Stomach (tissue), 9 donors: ENCODE data around the gene RNASEH2C. TPM values are rescaled to one million over a fixed set of nuclear protein-coding genes. Genes with fewer than 3 reads are reported as not detected.

Source experiments
- DNase-seq, 2 donors: peaks; one replicate each; pipeline versions ENCODE4 v3.0.0 to v3.0.0-alpha.2; 2013 to 2019
- H3K27ac ChIP-seq, 5 donors: fragments of 200-600 bp in 4 of 5; sonication (generic) in 4 of 5; one replicate each; pipeline ENCODE4 v1.5.1; 2013 to 2019; ENCODE audit warnings: mild to moderate bottlenecking in 1 of 5, moderate library complexity in 1 of 5
- H3K27me3 ChIP-seq, 3 donors: fragments of 200-600 bp; sonication (generic); one replicate each; pipeline ENCODE4 v1.5.1; 2017 to 2019; ENCODE audit warnings: mixed run types in 1 of 3
- H3K36me3 ChIP-seq, 4 donors: fragments of 200-600 bp; sonication (generic); 1 replicate in 3 of 4; 2 replicates in 1 of 4; pipeline ENCODE4 v1.5.1; 2016 to 2019
- H3K4me1 ChIP-seq, 4 donors: fragments of 200-600 bp; sonication (generic); one replicate each; pipeline ENCODE4 v1.5.1; 2016 to 2019
- H3K4me3 ChIP-seq, 4 donors: fragments of 200-600 bp; sonication (generic) in 3 of 4; one replicate each; pipeline ENCODE4 v1.5.1; 2016 to 2019; ENCODE audit warnings: mild to moderate bottlenecking in 1 of 4
- H3K9me3 ChIP-seq, 4 donors: fragments of 200-600 bp; sonication (generic); one replicate each; pipeline ENCODE4 v1.5.1; 2016 to 2019
- EP300 ChIP-seq: sonication (generic); formaldehyde crosslinking; IDR thresholded peaks from one replicate; pipeline ENCODE4 v1.6.1; 2017; ENCODE audit warnings: antibody characterized with exemption
- POLR2A ChIP-seq, 4 donors: fragments of 450-650 bp; IDR thresholded peaks; one replicate each; pipeline ENCODE4 v1.6.1; 2016; ENCODE audit warnings: antibody characterized with exemption in 4 of 4, control low read depth in 2 of 4, mild to moderate bottlenecking in 1 of 4, moderate library complexity in 1 of 4
- POLR2AphosphoS5 ChIP-seq, 3 donors: sonication (generic); formaldehyde crosslinking; IDR thresholded peaks; one replicate each; pipeline ENCODE4 v1.6.1; 2016; ENCODE audit warnings: antibody characterized with exemption in 3 of 3
- WGBS, 5 donors: extraction: QIAGEN DNeasy Blood & Tissue Kit in 3 of 5; methylation state at CpG; one replicate each; pipeline versions ENCODE4 v1.1.5 to v1.1.7; 2013 to 2018; 5-methylcytosine and 5-hydroxymethylcytosine counted together
- intact Hi-C: fragments of 100-400 bp; cut with DNase I; formaldehyde crosslinking; loops from one replicate; pipeline ENCODE4 v1.15.1; 2023; ENCODE audit warnings: low total_unique reads
- polyA plus RNA-seq, 3 donors: library from polyadenylated mRNA; stranded (reverse); fragments of 200-250 nt; gene quantifications; one replicate each; pipeline ENCODE4 v1.2.3, GENCODE V29; 2013
- total RNA-seq, 5 donors: library from RNA; depleted of rRNA; stranded (reverse); fragments of >200 nt; gene quantifications; one replicate each; pipeline versions ENCODE4 v1.1.0 to v1.2.3, GENCODE V29; 2014 to 2016
- TF ChIP-seq, protein P1 (sequence below), 7 experiments: fragments of 450-650 bp in 4 of 7; fragments of 200-600 bp in 3 of 7; sonication (generic) in 3 of 7; IDR thresholded peaks; one replicate each; pipeline ENCODE4 v1.5.1; 2016 to 2019; ENCODE audit warnings: antibody characterized with exemption in 7 of 7, control low read depth in 2 of 7, mild to moderate bottlenecking in 1 of 7
- donor health status: healthy with polysubstance abuse.
- donor health status: Bipolar disorder and iron deficiency.
- donor health status: healthy.

Gene RNASEH2C
- total and polyA plus RNA-seq, 8 donors, result 14.1 to 171 (median 67.1) TPM

DNA sequence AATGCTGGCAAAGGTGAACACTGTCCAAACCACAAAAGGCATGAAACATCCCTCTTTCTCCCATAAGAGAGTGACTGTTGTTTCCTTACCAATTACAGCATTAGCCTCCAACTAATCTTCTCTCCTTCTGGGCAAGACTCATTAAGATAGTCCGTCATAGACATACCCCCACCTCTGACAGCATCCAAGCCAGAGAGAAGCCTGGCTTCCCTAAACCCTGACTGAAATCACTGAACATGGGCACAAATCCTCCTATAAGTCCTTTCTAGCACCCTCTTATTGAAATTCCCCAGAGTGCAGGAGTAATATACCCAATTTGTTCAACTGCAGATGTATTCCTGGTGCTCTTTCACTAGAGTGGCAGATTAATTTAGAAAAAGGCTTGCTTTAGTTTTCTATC, 1.7 kb upstream of the RNASEH2C start:
- Histone ChIP-seq H3K36me3 (peaks cover 10 to 26% (median 24%) of the 10 kb centered on the region in 4 donors), H3K4me1 (peaks cover 17 to 34% (median 25%) of the 10 kb centered on the region in 4 donors), H3K27me3 (no peaks in the 10 kb centered on the region), H3K27ac (no peak overlapping the region), H3K9me3 (no peaks in the 10 kb centered on the region), H3K4me3 (no peak overlapping the region)
- intact Hi-C loops, result no loop called here
- no peak for TF ChIP-seq POLR2AphosphoS5 (IDR thresholded peaks at IDR 0.05)
- TF ChIP-seq, protein P1, sequence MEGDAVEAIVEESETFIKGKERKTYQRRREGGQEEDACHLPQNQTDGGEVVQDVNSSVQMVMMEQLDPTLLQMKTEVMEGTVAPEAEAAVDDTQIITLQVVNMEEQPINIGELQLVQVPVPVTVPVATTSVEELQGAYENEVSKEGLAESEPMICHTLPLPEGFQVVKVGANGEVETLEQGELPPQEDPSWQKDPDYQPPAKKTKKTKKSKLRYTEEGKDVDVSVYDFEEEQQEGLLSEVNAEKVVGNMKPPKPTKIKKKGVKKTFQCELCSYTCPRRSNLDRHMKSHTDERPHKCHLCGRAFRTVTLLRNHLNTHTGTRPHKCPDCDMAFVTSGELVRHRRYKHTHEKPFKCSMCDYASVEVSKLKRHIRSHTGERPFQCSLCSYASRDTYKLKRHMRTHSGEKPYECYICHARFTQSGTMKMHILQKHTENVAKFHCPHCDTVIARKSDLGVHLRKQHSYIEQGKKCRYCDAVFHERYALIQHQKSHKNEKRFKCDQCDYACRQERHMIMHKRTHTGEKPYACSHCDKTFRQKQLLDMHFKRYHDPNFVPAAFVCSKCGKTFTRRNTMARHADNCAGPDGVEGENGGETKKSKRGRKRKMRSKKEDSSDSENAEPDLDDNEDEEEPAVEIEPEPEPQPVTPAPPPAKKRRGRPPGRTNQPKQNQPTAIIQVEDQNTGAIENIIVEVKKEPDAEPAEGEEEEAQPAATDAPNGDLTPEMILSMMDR (IDR thresholded peaks at IDR 0.05), result no peak
- no peak for TF ChIP-seq EP300
- no peak for TF ChIP-seq POLR2A (IDR thresholded peaks at IDR 0.05)
- 77 to 95% (median 88%) methylated on average over 1 of the region's 1 CpG for WGBS, 5 donors
- DNase-seq, result no peak

DNA sequence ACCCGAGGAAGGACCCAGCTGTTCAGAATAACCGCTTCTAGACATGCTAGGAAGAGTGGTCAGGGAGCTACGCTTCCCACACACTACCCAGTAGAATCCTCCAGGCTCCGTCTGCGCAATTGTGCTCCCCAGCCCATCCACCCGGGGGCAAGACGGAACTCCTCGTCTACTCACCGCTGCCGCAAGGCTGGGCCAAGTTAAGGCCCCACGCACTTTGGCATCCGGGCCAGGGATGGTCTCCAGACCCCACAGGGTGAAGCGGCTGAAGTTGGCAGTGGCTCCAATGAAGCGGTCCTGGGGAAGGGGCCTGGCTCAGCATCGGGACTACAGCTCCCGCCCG, 757 bp downstream of the RNASEH2C start:
- no peak for DNase-seq

DNA sequence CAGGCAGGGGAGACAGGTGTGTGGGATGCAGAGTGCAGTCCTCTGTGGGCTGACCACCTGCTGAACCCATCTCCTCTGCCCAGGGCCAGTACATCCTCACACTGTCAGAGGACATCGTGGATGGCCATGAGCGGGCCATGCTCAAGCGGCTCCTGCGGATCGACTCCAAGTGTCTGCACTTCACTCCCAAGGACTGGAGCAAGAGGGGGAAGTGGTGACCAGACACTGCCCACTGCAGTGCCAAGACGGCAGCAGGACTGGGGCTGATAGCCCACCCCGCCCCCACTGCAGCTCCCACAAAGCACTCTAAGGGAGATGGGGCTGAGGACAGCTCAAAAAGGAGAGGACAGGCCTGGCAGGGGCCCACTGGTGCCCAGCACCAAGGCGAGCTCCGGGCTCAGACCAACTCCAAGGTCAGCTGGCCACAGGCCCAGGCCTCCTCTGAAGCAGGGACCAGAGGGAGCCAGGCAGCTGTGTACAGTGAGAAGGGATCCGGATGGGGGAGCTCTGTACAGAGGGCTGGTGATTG, 1.6 kb downstream of the RNASEH2C start:
- WGBS, 5 donors, result 57 to 62% (median 59%) methylated on average over 10 of the region's 10 CpGs
- Histone ChIP-seq H3K36me3 (peaks cover 41 to 58% (median 56%) of the 10 kb centered on the region in 4 donors), H3K9me3 (no peaks in the 10 kb centered on the region), H3K4me1 (peaks cover 17 to 39% (median 27%) of the 10 kb centered on the region in 4 donors), H3K27ac (peak overlapping the region in 3 of 5 donors; percentile 81 to 92 (median 92)), H3K27me3 (no peaks in the 10 kb centered on the region), H3K4me3 (peak overlapping the region; percentile 62 to 91 (median 82))
- intact Hi-C loops, result no loop called here
- no peak for TF ChIP-seq POLR2A (IDR thresholded peaks at IDR 0.05)
- no peak for TF ChIP-seq EP300
- no peak for TF ChIP-seq POLR2AphosphoS5 (IDR thresholded peaks at IDR 0.05)
- TF ChIP-seq, protein P1 (IDR thresholded peaks at IDR 0.05), result no peak
- DNase-seq, result peak in 1 of 2 donors; percentile 43

More for the DNA sequence above, 757 bp downstream of the RNASEH2C start:
- H3K9me3 ChIP-seq, result no peaks in the 10 kb centered on the region
- peaks cover 17 to 39% (median 27%) of the 10 kb centered on the region in 4 donors for H3K4me1 ChIP-seq
- no peaks in the 10 kb centered on the region for H3K27me3 ChIP-seq
- H3K27ac ChIP-seq, result peak overlapping the region; percentile 81 to 99 (median 92)
- intact Hi-C loops, result no loop called here
- TF ChIP-seq EP300, result no peak
- TF ChIP-seq, protein P1 (IDR thresholded peaks at IDR 0.05), result no peak
- no peak for TF ChIP-seq POLR2AphosphoS5 (IDR thresholded peaks at IDR 0.05)
- TF ChIP-seq POLR2A (IDR thresholded peaks at IDR 0.05), result no peak
- peak overlapping the region; percentile 62 to 91 (median 82) for H3K4me3 ChIP-seq
- H3K36me3 ChIP-seq, result peaks cover 35 to 50% (median 48%) of the 10 kb centered on the region in 4 donors
- 0 to 4% (median 1%) methylated on average over 15 to 17 of the region's 17 CpGs for WGBS, 5 donors

DNA sequence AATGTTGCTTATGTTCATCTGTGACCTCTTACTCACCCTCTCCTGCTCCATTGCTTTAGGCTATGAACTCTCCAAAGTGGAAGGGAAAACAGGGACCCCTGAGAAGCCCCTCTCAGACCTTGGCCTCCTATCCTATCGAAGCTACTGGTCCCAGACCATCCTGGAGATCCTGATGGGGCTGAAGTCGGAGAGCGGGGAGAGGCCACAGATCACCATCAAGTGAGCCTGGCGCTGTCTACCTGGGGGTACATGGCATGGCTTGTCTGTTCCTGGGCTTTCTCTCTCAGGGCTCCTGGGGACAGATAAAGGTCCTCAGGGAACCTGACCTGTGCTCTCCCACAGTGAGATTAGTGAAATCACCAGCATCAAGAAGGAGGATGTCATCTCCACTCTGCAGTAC, 2.1 kb downstream of the RNASEH2C start:
- 90 to 98% (median 92%) methylated on average over 4 of the region's 4 CpGs for WGBS, 5 donors
- intact Hi-C loops, result no loop called here
- H3K4me1 ChIP-seq, result peaks cover 18 to 43% (median 30%) of the 10 kb centered on the region in 4 donors
- H3K27ac ChIP-seq, result peak overlapping the region in 2 of 5 donors; percentile 13 to 92
- H3K27me3 ChIP-seq, result no peaks in the 10 kb centered on the region
- H3K4me3 ChIP-seq, result peak overlapping the region in 3 of 4 donors; percentile 62 to 91 (median 80)
- peaks cover 44 to 63% (median 61%) of the 10 kb centered on the region in 4 donors for H3K36me3 ChIP-seq
- DNase-seq, result no peak
- H3K9me3 ChIP-seq, result no peaks in the 10 kb centered on the region
- TF ChIP-seq POLR2AphosphoS5 (IDR thresholded peaks at IDR 0.05) (no peak), POLR2A (IDR thresholded peaks at IDR 0.05) (no peak), EP300 (no peak)
- TF ChIP-seq, protein P1 (IDR thresholded peaks at IDR 0.05), result no peak
